HepG2 (cell line): ENCODE results near the gene CACNA1C. TPM values are rescaled to one million over a fixed set of nuclear protein-coding genes. Genes with fewer than 3 reads are reported as not detected.

Source experiments
- DR1 ChIP-seq: sonication (generic); formaldehyde crosslinking; IDR thresholded peaks from 2 replicates; pipeline ENCODE4 v1.8.0; 2021; ENCODE audit warnings: mild to moderate bottlenecking, missing genetic modification reagents, inconsistent platforms
- ELF3 ChIP-seq: IDR thresholded peaks from 2 replicates; pipeline ENCODE4 v1.6.1; 2016; ENCODE audit warnings: missing genetic modification reagents, missing compliant biosample characterization
- ELF4 ChIP-seq: sonication (generic); formaldehyde crosslinking; IDR thresholded peaks from 2 replicates; pipeline ENCODE4 v1.5.0; 2020; ENCODE audit warnings: missing genetic modification reagents, mild to moderate bottlenecking, moderate library complexity, borderline replicate concordance
- GATA4 ChIP-seq: sonication (generic); IDR thresholded peaks from 2 replicates; pipeline ENCODE4 v1.6.1; 2016; ENCODE audit warnings: antibody characterized with exemption, low read depth, borderline replicate concordance
- HNF4A ChIP-seq: sonication (generic); formaldehyde crosslinking; IDR thresholded peaks from 2 replicates; pipeline ENCODE4 v1.4.0; 2020; ENCODE audit warnings: missing genetic modification reagents
- KLF16 ChIP-seq, 2 experiments: sonication (generic) in 1 of 2; formaldehyde crosslinking in 1 of 2; IDR thresholded peaks; 2 replicates each; pipeline versions ENCODE4 v1.6.1 to v1.8.0; 2016 to 2023; ENCODE audit warnings: missing genetic modification reagents in 2 of 2, missing compliant biosample characterization in 1 of 2
- MED1 ChIP-seq: sonication (generic); formaldehyde crosslinking; IDR thresholded peaks from 2 replicates; pipeline ENCODE4 v1.4.0; 2020; ENCODE audit warnings: missing genetic modification reagents
- MXD4 ChIP-seq: IDR thresholded peaks from 2 replicates; pipeline ENCODE4 v1.6.1; 2016; ENCODE audit warnings: mild to moderate bottlenecking, missing biosample characterization, missing genetic modification reagents
- NFIB ChIP-seq: sonication (generic); formaldehyde crosslinking; IDR thresholded peaks from 2 replicates; pipeline ENCODE4 v1.9.0; 2021; ENCODE audit warnings: missing genetic modification reagents, mild to moderate bottlenecking, borderline replicate concordance
- POLR2AphosphoS5 ChIP-seq: IDR thresholded peaks from 2 replicates; pipeline ENCODE4 v1.6.1; 2012; ENCODE audit warnings: low read depth, low read length
- RARA ChIP-seq: IDR thresholded peaks from 2 replicates; pipeline ENCODE4 v1.6.1; 2016; ENCODE audit warnings: missing genetic modification reagents, missing compliant biosample characterization
- SALL2 ChIP-seq: sonication (generic); formaldehyde crosslinking; IDR thresholded peaks from 2 replicates; pipeline ENCODE4 v1.8.1; 2023; ENCODE audit warnings: mild to moderate bottlenecking, missing genetic modification reagents, inconsistent platforms
- SKI ChIP-seq: fragments of 450-650 bp; IDR thresholded peaks from one replicate; pipeline ENCODE4 v1.6.1; 2018; ENCODE audit warnings: mild to moderate bottlenecking; ENCODE audit not compliant: partially characterized antibody
- SMC3 ChIP-seq: IDR thresholded peaks from 2 replicates; pipeline ENCODE4 v1.6.1; 2011; ENCODE audit warnings: low read length, improper control_type of control experiment
- SYNCRIP ChIP-seq: fragments of 200-400 bp; formaldehyde crosslinking; IDR thresholded peaks from 2 replicates; pipeline ENCODE4 v1.6.1; 2018; ENCODE audit warnings: mild to moderate bottlenecking, low read depth, low read length; ENCODE audit not compliant: insufficient read depth
- TRIM24 ChIP-seq: sonication (generic); formaldehyde crosslinking; IDR thresholded peaks from 2 replicates; pipeline ENCODE4 v1.8.0; 2022; ENCODE audit warnings: mild to moderate bottlenecking, missing genetic modification reagents
- ZMAT3 ChIP-seq: sonication (generic); formaldehyde crosslinking; conservative IDR thresholded peaks from 2 replicates; pipeline ENCODE4 v1.7.0; 2021; ENCODE audit warnings: missing genetic modification reagents
- ZNF264 ChIP-seq: sonication (generic); formaldehyde crosslinking; IDR thresholded peaks from 2 replicates; pipeline ENCODE4 v1.4.0; 2020; ENCODE audit warnings: missing genetic modification reagents
- ZNF441 ChIP-seq: sonication (generic); formaldehyde crosslinking; IDR thresholded peaks from 2 replicates; pipeline ENCODE4 v1.7.0; 2021; ENCODE audit warnings: missing genetic modification reagents, borderline replicate concordance
- ZNF570 ChIP-seq: sonication (generic); formaldehyde crosslinking; IDR thresholded peaks from 2 replicates; pipeline ENCODE4 v1.4.0; 2020; ENCODE audit warnings: mild to moderate bottlenecking, missing genetic modification reagents, borderline replicate concordance
- polyA plus RNA-seq, 8 experiments: library from polyadenylated mRNA; depleted of rRNA in 3 of 8; stranded (reverse) in 7 of 8; unstranded in 1 of 8; fragments of >200 nt; fragmentation: Illumina TruSeq in 4 of 8; extraction: Trizol in 4 of 8; gene quantifications; 2 replicates each; pipeline versions ENCODE4 v1.2.1 to v1.2.3, GENCODE V29; 2011 to 2016; ENCODE audit warnings: low read depth in 4 of 8, missing spikeins in 1 of 8, mixed read lengths in 1 of 8; ENCODE audit not compliant: insufficient read depth in 1 of 8
- total RNA-seq, 5 experiments: library from RNA; depleted of rRNA; stranded (reverse); fragments of >200 nt; fragmentation: Illumina TruSeq; extraction: Trizol; gene quantifications; 2 replicates each; pipeline ENCODE4 v1.2.3, GENCODE V29; 2016; ENCODE audit warnings: low read depth in 1 of 5
- TF ChIP-seq, protein P1 (sequence below), 2 experiments: sonication (generic) in 1 of 2; formaldehyde crosslinking in 1 of 2; IDR thresholded peaks; 2 replicates each; pipeline versions ENCODE4 v1.4.0 to v1.6.1; 2016 to 2020; ENCODE audit warnings: borderline replicate concordance in 1 of 2, low read depth in 1 of 2, mild to moderate bottlenecking in 1 of 2, missing genetic modification reagents in 1 of 2
- TF ChIP-seq, protein P2 (sequence below): sonication (generic); formaldehyde crosslinking; IDR thresholded peaks from 2 replicates; pipeline ENCODE4 v1.8.0; 2022; ENCODE audit warnings: mild to moderate bottlenecking, missing genetic modification reagents
- TF ChIP-seq, protein P3 (sequence below): sonication (generic); formaldehyde crosslinking; IDR thresholded peaks from 2 replicates; pipeline ENCODE4 v1.9.0; 2021; ENCODE audit warnings: missing genetic modification reagents, borderline replicate concordance

The CACNA1C gene
- total and polyA plus RNA-seq, 2 of the 13 experiments (the other 11 are each of a cell fraction or from before 2014, with no cell fraction given), result not detected

DNA sequence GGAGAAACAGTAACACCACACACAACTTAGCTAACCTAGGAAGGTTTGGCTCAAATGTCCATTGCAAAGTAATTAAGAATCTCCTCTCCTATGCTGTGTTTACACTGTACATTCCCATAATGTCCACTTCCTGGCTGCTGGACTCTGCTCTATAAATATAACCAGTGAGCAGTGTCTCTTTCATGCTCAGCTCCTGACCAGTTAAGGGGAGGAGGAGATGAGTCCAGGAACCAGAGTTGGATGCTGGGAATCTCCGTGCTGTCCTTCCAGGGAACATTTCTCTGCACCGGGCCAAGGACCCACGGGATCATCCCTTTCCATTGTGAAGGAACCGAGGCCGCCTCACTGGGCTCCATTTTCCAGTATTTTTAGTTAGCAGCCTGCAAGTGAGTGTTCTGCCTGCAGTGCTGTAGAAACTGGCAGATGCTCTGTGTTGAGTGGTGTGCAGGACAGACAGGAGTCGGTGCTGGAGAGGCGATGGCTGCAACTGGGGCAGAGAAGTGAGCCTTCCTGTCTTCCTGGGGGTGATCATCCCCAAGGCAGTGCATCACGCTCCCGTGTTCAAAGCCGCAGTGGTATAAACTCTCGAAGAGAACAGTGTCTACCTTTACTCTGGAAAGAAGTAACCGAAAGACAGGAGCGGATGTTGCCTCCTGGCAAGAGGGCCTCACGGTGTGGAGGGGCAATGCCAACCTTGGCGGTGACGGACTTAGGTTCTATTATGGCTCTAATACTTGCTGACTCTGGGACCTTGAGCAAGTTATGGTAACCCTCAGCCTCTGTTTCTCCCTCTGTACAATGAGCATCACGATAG lies 195.5 kb downstream of the CACNA1C start (continued):
- TF ChIP-seq, protein P1, sequence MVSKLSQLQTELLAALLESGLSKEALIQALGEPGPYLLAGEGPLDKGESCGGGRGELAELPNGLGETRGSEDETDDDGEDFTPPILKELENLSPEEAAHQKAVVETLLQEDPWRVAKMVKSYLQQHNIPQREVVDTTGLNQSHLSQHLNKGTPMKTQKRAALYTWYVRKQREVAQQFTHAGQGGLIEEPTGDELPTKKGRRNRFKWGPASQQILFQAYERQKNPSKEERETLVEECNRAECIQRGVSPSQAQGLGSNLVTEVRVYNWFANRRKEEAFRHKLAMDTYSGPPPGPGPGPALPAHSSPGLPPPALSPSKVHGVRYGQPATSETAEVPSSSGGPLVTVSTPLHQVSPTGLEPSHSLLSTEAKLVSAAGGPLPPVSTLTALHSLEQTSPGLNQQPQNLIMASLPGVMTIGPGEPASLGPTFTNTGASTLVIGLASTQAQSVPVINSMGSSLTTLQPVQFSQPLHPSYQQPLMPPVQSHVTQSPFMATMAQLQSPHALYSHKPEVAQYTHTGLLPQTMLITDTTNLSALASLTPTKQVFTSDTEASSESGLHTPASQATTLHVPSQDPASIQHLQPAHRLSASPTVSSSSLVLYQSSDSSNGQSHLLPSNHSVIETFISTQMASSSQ (IDR thresholded peaks at IDR 0.05; ENCODE audit: low read depth), result peak; percentile 30; the same call in 1 of the 2 replicates
- TF ChIP-seq, protein P1 (CRISPR knock-in tag; IDR thresholded peaks at IDR 0.05; ENCODE audit: borderline replicate concordance), result peak; percentile 23; the same call in 1 of the 2 replicates
- TF ChIP-seq SALL2 (0 out of 2 replicates have a peak, but pooled peaks have one; percentile 30), MXD4 (0 out of 2 replicates have a peak, but pooled peaks have one; percentile 38), HNF4A (CRISPR knock-in tag) (peak; percentile 97), SMC3 (0 out of 2 replicates have a peak, but pooled peaks have one; percentile 7), ZNF441 (CRISPR knock-in tag) (0 out of 2 replicates have a peak, but pooled peaks have one; percentile 43), POLR2AphosphoS5 (peak; percentile 51), TRIM24 (CRISPR knock-in tag) (peak; percentile 77; the same call in 1 of the 2 replicates), NFIB (no peak), ZMAT3 (0 out of 2 replicates have a peak, but pooled peaks have one; percentile 35), DR1 (CRISPR knock-in tag) (no peak), MED1 (CRISPR knock-in tag) (peak; percentile 93), KLF16 (CRISPR knock-in tag; IDR thresholded peaks at IDR 0.05) (peak in 1 of 2 experiments; percentile 53; a peak in 1 of 4 replicates), GATA4 (no peak; the same call in 1 of the 2 replicates), RARA (CRISPR knock-in tag) (peak; percentile 79), ELF3 (CRISPR knock-in tag) (peak; percentile 95), SKI (peak; percentile 57), ZNF570 (CRISPR knock-in tag) (no peak), SYNCRIP (no peak), ZNF264 (CRISPR knock-in tag) (peak; percentile 78; the same call in 1 of the 2 replicates), ELF4 (CRISPR knock-in tag) (no peak)
- TF ChIP-seq, protein P2, sequence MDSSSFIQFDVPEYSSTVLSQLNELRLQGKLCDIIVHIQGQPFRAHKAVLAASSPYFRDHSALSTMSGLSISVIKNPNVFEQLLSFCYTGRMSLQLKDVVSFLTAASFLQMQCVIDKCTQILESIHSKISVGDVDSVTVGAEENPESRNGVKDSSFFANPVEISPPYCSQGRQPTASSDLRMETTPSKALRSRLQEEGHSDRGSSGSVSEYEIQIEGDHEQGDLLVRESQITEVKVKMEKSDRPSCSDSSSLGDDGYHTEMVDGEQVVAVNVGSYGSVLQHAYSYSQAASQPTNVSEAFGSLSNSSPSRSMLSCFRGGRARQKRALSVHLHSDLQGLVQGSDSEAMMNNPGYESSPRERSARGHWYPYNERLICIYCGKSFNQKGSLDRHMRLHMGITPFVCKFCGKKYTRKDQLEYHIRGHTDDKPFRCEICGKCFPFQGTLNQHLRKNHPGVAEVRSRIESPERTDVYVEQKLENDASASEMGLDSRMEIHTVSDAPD (CRISPR knock-in tag), result peak; percentile 51; the same call in 1 of the 2 replicates
- TF ChIP-seq, protein P3, sequence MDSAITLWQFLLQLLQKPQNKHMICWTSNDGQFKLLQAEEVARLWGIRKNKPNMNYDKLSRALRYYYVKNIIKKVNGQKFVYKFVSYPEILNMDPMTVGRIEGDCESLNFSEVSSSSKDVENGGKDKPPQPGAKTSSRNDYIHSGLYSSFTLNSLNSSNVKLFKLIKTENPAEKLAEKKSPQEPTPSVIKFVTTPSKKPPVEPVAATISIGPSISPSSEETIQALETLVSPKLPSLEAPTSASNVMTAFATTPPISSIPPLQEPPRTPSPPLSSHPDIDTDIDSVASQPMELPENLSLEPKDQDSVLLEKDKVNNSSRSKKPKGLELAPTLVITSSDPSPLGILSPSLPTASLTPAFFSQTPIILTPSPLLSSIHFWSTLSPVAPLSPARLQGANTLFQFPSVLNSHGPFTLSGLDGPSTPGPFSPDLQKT (CRISPR knock-in tag), result no peak
